Neural crest cell (in vitro differentiated cells): Measurements from ENCODE around the gene TBC1D16. TPM values are rescaled to one million over a fixed set of nuclear protein-coding genes. Genes with fewer than 3 reads are reported as not detected.
A peak's percentile ranks its signal among the peaks of the same experiment; 100 is the strongest.

ENCODE experiments used
- DNase-seq: peaks from one replicate; pipeline ENCODE4 v3.0.0; 2021; ENCODE audit warnings: low read depth, mixed read lengths, low spot score
- H3K27ac Mint-ChIP-seq: one replicate; pipeline ENCODE4 v1.8.0; 2021; ENCODE audit warnings: mild to moderate bottlenecking, mixed read lengths; ENCODE audit not compliant: unreplicated experiment
- H3K27me3 Mint-ChIP-seq: 2 replicates; pipeline ENCODE4 v1.8.0; 2021; ENCODE audit warnings: low read depth, mild to moderate bottlenecking, mixed read lengths
- H3K36me3 Mint-ChIP-seq: 2 replicates; pipeline ENCODE4 v1.8.0; 2021; ENCODE audit warnings: low read depth, mild to moderate bottlenecking, mixed read lengths
- H3K4me1 Mint-ChIP-seq: 2 replicates; pipeline ENCODE4 v1.8.0; 2021; ENCODE audit warnings: mixed read lengths
- H3K4me3 Mint-ChIP-seq: one replicate; pipeline ENCODE4 v1.8.0; 2021; ENCODE audit warnings: mild to moderate bottlenecking, mixed read lengths
- H3K9me3 Mint-ChIP-seq: 2 replicates; pipeline ENCODE4 v1.8.0; 2021; ENCODE audit warnings: mixed read lengths
- CTCF ChIP-seq: fragments of 200-600 bp; sonication (generic); conservative IDR thresholded peaks from 2 replicates; pipeline ENCODE4 v1.5.0; 2021; ENCODE audit warnings: antibody characterized with exemption, mild to moderate bottlenecking
- total RNA-seq: library from RNA; stranded (reverse); gene quantifications from 2 replicates; pipeline ENCODE4 v1.2.1, GENCODE V29; 2021

The TBC1D16 gene
- total RNA-seq, 1 donor from 2014 or later = 96.2 TPM

GRCh38 chr17:79935197-79935885 lies 100.3 kb downstream of the TBC1D16 start:
- DNase-seq = no peak
- H3K36me3 Mint-ChIP-seq = peaks cover 13% of the 10 kb centered on the region
- H3K27me3 Mint-ChIP-seq = peaks cover 34% of the 10 kb centered on the region
- TF ChIP-seq CTCF = no peak
- H3K27ac Mint-ChIP-seq = peak overlapping the region; percentile 78
- H3K4me1 Mint-ChIP-seq = peaks cover 33% of the 10 kb centered on the region
- peak overlapping the region; percentile 4 for H3K4me3 Mint-ChIP-seq
- no peaks in the 10 kb centered on the region for H3K9me3 Mint-ChIP-seq

- peaks cover 8% of the 10 kb centered on the region for H3K36me3 Mint-ChIP-seq
- H3K27me3 Mint-ChIP-seq = peaks cover 34% of the 10 kb centered on the region
- H3K27ac Mint-ChIP-seq = no peak overlapping the region
- no peak overlapping the region for H3K4me3 Mint-ChIP-seq
- DNase-seq = no peak
- no peak for TF ChIP-seq CTCF
- H3K4me1 Mint-ChIP-seq = peaks cover 33% of the 10 kb centered on the region
- no peaks in the 10 kb centered on the region for H3K9me3 Mint-ChIP-seq
Observed at GRCh38 chr17:79934653-79934970, 101.1 kb downstream of the TBC1D16 start.

- H3K9me3 Mint-ChIP-seq = no peaks in the 10 kb centered on the region
- H3K36me3 Mint-ChIP-seq = peaks cover 5% of the 10 kb centered on the region
- DNase-seq = no peak
- TF ChIP-seq CTCF = no peak
- peaks cover 37% of the 10 kb centered on the region for H3K27me3 Mint-ChIP-seq
- H3K4me1 Mint-ChIP-seq = peaks cover 33% of the 10 kb centered on the region
- peak overlapping the region; percentile 88 for H3K27ac Mint-ChIP-seq
- peak overlapping the region; percentile 65 for H3K4me3 Mint-ChIP-seq
Observed at GRCh38 chr17:79933863-79934652, 101.6 kb downstream of the TBC1D16 start.

GRCh38 chr17:79932451-79933306 lies 103.0 kb downstream of the TBC1D16 start:
- H3K4me3 Mint-ChIP-seq = peak overlapping the region; percentile 84
- H3K36me3 Mint-ChIP-seq = peaks cover 5% of the 10 kb centered on the region
- H3K27ac Mint-ChIP-seq = no peak overlapping the region
- peaks cover 48% of the 10 kb centered on the region for H3K27me3 Mint-ChIP-seq
- no peak for DNase-seq
- no peak for TF ChIP-seq CTCF
- H3K9me3 Mint-ChIP-seq = no peaks in the 10 kb centered on the region
- H3K4me1 Mint-ChIP-seq = peaks cover 32% of the 10 kb centered on the region

GRCh38 chr17:79931817-79932309 lies 103.8 kb downstream of the TBC1D16 start:
- Mint-ChIP-seq H3K27ac (no peak overlapping the region), H3K4me3 (peak overlapping the region; percentile 84), H3K9me3 (no peaks in the 10 kb centered on the region), H3K4me1 (peaks cover 28% of the 10 kb centered on the region), H3K36me3 (peaks cover 2% of the 10 kb centered on the region), H3K27me3 (peaks cover 49% of the 10 kb centered on the region)
- TF ChIP-seq CTCF = no peak
- DNase-seq = no peak
